Inflammatory macrophage treated with lipopolysaccharide for 1 hour (primary cell): ENCODE data around the gene P2RX7.
A peak's percentile ranks its signal among the peaks of the same experiment; 100 is the strongest.
"Not testable (repeated sequence)": the region's sequence is repeated elsewhere in the genome, so short reads cannot be mapped to it uniquely, and the experiment has no call there.

ENCODE experiments used
- DNase-seq, 2 donors: peaks; one replicate each; pipeline ENCODE4 v3.0.0-alpha.2; 2020 to 2022

Gene P2RX7

DNA sequence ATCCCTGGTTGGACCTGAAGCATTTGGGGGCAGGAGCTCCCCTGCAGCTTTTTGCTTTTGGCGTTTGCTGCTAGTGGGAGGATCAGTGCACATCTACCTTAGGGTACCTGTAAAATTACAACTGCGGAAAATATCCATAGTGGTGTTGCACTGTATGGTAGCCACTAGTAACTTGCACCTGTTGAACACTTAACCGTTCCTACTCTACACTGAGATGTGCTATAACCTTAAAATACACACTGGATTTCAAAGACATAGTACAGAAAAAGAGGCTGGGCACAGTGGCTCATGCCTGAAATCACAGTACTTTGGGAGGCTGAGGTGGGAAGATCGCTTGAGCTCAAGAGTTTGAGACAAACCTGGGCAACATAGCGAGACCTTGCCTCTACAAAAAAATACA lies 80.2 kb downstream of the P2RX7 start:
- DNase-seq, result no peak

DNA sequence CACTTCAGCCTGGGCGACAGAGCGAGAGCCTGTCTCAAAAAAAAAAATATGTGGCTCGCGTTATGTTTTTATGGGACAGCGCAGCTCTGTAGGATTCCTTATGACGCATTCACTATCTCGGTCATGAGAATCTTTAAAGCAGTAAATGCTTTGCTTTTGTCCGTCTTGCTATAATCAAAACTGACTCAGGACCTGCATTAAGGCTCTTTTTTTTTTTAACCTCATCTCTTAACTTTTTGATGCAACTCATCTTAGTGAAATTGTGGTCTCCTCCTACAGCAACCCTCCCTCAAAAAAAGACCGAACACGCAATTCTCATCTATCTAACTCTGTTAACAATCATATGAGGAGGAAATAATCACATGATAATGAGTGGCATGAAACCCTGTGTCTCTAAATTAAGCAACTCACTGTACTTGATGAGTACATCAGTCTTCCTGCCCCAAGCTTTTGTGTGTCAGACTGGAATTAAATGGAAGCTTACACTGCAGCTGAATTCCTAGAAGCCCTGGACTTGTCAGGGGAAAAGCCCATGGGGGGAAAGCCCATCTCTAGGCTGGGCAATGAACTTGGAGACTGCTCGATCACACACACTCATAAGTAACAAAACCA lies 81.6 kb downstream of the P2RX7 start:
- peak; percentile 93 to 99 for DNase-seq

DNA sequence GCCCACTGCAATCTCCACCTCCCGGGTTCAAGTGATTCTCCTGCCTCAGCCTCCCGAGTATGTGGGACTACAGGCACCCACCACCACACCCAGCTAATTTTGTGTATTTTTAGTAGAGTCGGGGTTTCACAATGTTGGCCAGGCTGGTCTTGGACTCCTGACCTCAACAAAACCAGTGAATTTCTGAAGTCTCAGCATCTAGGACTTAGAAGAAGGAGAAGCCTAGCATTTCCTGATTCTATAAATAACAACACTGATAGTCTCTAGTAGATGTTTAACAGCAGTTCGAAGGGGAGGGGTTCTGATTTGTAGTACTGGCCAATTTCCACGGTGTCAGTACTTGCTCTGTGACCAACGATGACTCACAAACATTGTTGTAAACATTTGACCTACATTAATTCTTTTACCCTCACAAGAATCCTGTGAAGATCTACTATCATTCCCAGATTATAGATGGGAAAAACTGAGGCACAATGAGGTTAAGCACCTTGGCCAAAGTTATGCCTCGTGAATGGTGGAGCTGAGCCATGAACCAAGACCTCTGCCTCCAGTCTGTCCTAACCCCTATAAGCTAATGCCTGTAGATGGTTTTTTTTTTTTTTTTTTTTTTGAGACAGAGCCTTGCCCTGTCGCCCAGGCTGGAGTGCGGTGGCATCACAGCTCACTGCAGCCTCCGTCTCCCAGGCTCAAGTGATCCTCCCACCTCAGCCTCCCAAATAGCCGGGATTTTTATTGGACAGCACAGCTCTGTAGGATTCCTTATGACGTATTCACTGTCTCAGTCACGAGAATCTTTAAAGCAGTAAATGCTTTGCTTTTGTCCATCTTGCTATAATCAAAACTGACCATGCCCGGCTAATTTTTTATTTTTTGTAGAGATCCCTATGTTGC lies 82.4 kb downstream of the P2RX7 start:
- peak; percentile 90 to 96 for DNase-seq

DNA sequence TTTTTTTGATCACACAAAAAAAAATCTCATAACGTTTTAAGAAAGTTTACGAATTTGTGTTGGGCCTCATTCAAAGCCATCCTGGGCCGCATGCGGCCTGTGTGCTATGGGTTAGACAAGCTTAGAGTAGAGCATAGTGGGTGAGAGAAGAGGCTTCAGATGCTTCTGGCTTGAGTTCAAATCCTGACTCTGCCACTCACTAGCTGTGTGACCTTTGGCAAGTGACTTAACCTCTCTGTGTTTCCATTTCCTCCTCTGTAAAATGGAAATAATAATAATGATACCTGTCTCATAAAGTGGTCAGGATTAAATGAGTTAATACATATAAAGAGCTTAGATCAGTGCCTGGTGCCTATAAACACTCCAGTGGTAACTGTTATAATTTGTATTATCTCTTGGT lies 83.4 kb downstream of the P2RX7 start:
- DNase-seq, result no peak

DNA sequence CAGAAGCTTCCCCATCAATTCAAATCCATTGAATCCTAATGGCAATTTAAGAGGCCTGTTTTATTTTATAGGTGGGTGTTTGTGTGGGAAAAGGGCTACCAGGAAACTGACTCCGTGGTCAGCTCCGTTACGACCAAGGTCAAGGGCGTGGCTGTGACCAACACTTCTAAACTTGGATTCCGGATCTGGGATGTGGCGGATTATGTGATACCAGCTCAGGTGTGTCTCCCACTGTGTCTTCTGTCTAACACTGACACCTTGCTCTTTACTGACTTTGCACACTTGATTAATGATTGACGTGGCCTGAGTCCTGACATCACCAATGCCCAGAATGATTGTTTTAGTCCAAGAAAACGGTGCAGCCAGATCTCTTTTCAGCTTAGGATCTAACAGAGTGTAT lies 84.4 kb downstream of the P2RX7 start:
- no peak for DNase-seq

DNA sequence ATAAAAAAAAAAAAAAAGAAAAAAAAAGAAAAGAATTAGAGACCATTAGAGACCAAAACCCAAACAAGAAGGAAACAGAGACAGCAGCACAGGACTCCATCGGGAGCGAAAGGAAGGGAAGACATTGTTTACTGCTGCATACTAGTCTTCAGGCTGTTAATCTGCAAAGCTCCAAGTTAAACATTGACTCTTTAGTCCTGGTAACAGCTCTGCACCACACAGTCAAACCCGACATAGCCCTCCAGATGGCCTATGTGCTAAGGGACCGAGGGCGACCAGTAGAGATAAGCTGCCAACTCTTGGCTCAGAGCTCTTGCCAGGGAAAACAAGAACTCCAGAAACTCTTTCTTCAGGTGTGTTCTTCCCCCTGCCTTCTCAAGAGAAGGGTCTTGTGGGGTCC lies 85.1 kb downstream of the P2RX7 start:
- DNase-seq, result no peak

DNA sequence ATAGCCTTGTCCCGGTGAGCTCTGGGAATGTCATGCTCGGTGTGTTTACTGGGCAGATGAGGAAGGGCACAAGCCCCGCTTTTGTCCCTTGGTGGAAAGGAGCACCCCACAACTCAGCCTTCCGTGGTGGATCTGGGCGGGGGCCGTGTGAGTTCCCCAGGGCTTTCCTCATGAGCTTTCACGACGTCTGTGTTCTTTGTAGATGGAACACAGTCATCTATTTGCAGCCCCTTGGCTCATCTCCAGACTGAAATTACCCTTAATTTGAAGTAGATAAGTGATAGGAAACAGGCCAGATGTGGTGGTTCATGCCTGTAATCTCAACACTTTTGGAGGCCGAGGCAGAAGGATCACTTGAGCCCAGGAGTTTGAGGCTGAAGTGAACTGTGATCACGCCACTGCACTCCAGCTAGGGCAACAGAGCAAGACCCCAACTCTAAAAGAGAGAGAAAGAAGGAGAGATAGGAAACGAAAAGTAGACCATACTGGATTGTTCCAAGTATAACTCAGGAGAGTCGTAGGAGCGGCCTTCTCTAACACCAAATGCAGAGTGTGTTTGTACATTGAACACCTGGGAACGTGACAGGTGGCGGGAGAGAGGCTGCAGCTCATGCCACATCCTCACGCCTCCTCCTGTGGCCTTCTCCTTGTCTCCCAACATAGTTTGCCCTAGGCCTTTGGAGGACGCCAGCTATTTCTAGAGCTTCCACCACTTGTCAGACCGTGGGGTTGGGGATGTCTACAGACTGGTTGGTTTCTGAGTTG lies 86.1 kb downstream of the P2RX7 start:
- DNase-seq, result no peak

DNA sequence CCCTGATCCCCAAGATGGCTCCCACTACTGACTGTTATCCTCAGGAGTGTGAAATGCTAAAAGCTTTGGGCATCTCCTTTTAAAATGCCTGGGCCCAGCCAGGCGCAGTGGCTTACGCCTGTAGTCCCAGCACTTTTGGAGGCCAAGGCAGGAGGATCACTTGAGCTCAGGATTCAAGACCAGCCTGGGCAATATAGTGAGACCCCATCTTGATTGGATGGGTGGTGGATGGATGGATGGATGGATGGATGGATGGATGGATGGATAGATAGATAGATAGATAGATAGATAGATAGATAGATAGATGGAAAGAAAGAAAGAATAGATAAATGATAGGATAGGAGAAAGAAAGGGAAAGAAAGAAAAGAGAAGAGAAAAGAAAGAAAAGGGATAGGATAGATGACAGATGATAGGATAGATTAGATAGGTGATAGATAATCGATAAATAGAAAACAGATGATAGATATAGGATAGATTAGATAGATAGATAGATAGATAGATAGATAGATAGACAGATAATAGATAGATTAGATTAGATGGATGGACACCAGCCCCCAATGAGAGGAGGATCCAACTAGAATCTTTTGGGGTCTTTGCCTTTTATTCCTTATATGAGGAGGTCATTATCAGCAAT lies 86.8 kb downstream of the P2RX7 start:
- DNase-seq, result no peak

DNA sequence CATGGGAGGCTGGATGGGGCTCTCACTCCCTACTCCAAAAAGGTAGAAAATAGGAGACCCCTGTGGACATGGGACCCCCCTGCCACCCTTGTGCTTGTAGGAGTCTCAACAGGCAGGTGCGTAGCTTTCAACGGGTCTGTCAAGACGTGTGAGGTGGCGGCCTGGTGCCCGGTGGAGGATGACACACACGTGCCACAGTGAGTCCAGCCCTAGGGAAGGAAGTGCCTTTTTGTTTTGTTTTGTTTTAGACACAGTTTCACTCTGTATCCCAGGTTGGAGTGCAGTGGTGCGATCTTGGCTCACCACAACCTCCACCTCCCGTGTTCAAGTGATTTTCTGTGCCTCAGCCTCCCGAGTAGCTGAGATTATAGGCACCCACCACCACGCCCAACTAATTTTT lies 90.2 kb downstream of the P2RX7 start:
- no peak for DNase-seq

DNA sequence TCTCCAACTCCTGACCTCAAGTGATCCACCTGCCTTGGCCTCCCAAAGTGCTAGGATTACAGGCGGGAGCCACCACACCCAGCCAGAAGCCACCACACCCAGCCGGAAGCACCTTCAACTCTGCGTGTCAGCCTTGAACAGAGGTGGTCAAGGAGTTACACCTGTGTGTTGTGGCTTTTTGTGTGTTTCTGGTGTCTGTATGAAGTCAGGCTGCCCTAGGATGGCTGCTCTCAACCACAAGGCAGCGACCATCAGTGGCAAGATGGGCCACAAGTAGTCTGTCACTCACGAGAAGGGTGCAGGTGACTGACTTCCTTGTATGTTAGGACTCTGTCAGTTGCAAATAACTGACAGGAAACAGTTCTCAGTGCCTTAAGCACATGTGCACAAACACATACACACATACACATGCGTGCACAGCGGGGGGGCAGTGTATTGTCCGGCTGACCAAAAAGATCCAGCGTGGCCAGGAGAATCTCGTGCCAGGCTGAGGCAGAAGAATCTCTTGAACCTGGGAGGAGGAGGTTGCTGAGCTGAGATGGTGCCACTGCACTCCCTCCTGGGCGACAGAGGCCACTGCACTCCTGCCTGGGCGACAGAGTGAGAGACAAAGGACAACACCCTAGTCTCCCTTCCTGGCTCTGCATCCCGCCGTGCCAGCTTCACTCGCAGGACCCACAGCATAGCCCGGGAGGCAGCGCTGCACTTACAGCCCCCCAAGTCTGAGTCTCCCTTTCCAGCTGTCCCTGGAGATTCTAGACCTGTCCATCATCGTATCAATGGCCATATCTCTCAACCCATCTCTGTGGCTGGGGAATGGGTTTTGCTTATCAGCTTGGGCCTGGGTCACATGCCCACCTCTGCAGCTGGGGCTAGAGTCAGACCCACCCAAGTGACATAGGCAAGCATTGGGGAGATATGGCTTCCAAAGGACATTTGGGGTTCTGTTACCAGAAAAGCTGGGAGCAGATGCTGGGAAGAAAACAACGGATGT lies 90.9 kb downstream of the P2RX7 start:
- no peak for DNase-seq

DNA sequence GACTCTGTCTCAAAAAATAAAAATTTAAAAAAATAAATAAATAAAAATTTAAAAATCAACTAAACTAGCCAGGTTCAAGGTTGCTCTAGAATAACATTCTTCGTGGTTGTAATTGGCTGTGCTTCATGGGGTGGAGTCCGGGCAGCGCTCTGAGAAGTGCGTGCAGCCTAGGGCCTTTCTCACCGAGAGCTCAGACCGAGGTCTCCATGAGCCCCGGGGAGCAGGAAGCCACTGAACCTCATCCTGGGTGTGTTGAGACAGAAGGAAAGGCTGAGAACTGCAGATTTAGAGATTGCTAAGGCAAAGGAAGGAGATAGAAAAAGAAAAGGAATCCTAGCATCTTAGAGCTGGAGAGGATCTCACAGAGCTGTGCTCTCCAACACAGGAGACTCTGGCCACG lies 91.9 kb downstream of the P2RX7 start:
- DNase-seq, result no peak

DNA sequence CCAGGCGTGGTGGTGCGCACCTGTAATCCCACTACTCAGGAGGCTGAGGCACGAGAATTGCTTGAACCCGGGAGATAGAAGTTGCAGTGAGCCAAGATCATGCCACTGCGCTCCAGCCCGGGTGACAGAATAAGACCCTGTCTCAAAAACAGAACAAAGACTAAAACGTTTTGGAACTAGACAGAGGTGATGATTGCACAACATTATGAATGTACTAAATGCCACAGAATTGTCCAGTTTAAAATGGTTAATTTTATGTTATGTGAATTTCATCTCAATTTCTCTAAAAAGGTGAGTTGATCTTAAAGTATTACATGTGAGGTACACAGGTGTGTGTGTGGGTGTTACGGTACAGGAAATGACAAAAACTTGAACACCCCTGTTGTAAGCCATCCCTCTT lies 93.7 kb downstream of the P2RX7 start:
- DNase-seq, result no peak

DNA sequence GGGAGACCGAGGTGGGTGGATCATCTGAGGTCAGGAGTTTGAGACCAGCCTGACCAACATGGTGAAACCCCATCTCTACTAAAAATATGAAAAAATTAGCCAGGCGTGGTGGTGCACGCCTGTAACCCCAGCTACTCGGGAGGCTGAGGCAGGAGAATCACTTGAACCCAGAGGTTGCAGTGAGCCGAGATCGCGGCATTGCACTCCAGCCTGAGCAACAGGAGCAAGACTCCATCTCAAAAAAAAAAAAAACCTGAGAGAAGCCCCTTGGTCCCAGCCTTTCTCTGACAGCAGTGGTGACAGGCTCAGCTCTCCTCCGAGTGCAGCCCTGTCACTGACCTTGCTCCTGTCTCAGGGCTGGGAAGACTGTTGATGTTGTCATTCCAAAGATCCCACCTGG lies 94.2 kb downstream of the P2RX7 start:
- DNase-seq, result not testable (repeated sequence)

DNA sequence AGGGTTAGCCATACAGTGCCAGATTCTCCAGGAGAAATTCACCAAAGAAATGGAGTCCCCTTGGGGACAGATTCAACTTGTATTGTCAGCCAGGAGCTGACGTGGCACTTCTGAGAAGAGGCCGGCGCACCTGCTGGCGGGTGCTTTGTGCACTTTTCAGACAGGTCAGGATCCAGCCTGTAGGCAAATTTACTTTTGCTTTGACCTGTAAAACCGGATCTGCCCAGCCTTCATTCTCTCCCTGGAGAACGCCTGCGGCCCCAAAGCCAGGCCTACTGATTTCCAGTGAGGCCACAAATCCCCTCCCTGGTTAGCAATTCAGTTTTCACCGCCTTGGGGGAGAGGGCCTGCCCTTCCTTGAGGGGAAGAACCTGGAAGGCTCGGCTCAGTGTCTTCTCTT lies 94.6 kb downstream of the P2RX7 start:
- no peak for DNase-seq

DNA sequence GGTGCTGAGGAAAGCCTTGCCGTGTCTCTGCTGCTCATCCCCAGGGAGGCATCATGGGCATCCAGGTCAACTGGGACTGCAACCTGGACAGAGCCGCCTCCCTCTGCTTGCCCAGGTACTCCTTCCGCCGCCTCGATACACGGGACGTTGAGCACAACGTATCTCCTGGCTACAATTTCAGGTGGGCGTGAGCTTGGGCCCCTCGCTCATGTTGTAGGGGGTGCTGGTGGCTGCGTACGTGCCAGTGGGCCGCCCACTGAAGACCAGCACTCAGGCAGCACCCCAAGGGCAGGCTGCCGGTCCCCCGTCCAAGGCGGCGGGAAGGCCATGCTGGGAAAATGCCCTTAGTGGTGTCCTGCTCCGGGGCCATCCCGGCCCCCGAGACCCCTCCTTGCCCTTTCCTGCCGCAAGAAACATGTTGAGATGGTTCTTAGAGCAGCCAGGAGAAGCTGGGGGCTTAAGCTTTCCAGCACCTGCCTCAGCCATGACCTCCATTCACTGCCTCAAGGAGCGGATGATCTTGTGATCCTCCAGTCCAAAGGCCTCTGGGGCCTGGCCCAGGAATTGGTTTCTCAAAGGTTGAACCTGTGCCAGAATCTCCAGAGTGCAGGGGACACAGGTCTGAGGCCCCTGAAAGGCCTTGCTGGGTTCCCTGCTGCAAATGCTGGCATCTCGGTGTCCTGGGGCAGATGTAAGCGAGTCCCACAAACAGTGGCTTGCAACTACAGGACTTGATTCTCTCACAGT lies 96.4 kb downstream of the P2RX7 start:
- DNase-seq, result no peak

DNA sequence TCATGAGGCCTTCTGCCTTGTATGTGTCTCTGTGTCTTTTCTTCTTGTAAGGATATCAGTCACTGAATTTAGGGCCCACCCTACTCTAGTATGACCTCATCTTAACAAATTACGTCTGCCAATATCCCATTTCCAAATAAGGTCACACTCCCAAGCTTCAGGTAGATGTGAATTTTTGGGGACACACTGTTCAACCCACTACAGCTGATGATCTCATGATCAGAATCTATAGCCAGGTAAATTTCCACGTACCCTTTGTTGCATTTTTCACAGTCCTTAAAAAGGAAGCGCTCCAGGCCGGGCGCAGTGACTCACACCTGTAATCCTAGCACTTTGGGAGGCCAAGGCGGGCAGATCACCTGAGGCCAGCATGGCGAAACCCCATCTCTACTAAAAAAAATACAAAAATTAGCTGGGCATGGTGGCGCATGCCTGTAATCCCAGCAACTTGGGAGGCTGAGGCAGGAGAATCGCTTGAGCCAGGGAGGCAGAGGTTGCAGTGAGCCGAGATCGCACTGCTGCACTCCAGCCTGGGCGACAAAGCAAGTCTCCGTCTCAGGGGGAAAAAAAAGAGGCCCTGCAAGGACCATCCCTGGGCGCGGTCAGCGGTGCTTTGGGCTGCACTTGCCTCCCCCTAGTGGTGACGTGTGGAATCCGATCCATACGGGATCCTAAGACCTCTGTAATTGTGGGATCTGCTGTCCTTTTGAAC lies 97.3 kb downstream of the P2RX7 start:
- DNase-seq, result peak; percentile 55 to 91

DNA sequence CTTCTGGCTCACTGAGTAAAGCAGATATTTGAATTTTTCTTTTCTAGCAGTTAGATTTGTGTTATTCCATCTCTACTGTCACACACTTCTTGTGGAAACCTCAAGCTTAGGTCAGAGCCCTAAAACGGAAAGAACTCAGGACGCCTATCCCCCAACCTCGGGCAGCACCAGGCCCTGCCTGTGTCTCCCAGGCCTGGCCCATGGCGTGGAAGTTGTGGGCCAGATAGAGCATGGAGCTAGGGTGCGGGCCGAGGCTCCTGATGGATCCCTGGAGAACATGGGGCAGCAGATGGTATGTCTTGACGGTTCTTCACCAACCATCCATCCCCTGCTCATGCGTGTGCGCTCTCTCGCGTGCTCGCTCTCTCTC lies 97.8 kb downstream of the P2RX7 start:
- no peak for DNase-seq

DNA sequence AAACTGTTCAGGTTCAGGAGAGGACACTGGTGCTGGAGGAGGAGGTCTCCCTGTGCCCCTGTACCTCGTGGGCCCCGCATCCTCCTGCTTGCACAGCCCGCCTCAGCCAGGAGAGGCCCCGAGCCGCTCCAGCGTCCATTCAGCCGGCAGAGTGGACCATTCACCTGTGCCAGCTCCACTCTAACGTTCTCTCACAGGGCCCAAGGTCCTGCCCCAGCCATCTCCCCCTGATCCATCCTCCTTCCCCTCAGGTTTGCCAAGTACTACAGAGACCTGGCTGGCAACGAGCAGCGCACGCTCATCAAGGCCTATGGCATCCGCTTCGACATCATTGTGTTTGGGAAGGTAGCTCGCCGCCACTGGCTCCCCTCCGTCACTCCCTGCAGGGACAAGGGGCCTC lies 99.5 kb downstream of the P2RX7 start:
- no peak for DNase-seq

DNA sequence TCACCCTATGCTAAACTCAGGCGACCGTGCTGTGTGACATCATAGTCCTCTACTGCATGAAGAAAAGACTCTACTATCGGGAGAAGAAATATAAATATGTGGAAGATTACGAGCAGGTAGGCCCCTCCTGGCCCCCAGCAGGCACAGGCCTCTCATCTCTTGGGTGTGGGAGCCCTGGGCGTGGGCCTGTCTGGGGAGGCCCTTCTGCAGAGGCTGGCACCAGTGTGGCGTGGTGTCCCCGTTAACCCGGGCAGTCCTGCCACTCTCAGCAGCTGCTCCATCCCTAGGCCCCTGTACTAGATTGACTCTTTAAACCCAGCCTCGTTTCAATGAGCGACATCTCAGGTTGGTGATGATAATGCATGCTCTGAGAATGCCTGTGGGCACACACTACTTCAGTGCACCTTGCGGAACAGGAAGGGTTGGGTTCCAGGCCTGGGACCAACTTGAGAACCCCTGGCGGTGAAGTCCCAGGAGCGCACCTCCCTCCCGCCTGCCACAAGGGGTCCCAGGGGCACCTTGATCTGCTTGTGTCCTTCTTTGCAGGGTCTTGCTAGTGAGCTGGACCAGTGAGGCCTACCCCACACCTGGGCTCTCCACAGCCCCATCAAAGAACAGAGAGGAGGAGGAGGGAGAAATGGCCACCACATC lies 100.4 kb downstream of the P2RX7 start:
- no peak for DNase-seq

DNA sequence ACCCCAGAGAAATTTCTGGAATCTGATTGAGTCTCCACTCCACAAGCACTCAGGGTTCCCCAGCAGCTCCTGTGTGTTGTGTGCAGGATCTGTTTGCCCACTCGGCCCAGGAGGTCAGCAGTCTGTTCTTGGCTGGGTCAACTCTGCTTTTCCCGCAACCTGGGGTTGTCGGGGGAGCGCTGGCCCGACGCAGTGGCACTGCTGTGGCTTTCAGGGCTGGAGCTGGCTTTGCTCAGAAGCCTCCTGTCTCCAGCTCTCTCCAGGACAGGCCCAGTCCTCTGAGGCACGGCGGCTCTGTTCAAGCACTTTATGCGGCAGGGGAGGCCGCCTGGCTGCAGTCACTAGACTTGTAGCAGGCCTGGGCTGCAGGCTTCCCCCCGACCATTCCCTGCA lies 100.9 kb downstream of the P2RX7 start:
- DNase-seq, result no peak
